Muscle of arm (tissue), 12 donors: ENCODE measurements around the gene HSH2D. TPM values are rescaled to one million over a fixed set of nuclear protein-coding genes. Genes with fewer than 3 reads are reported as not detected.

Experiments used
- polyA plus RNA-seq, 12 donors: library from polyadenylated mRNA; unstranded; fragments of 120-200 nt; gene quantifications; one replicate each; pipeline ENCODE4 v1.2.1, GENCODE V29; 2013; ENCODE audit not compliant: insufficient read length in 12 of 12

The HSH2D gene
- polyA plus RNA-seq, 12 donors = 0.13 to 2.4 (median 0.37) TPM; not detected in 2

Other genes with a start within 250 kb of the HSH2D start
- under 1 TPM in 1 of 12 donors, not detected in 11; 0.26 TPM for gene CYP4F2, start 245.6 kb upstream of the HSH2D start, polyA plus RNA-seq
- under 1 TPM in 2 of 12 donors, not detected in 10; 0.15 to 0.33 TPM for gene CYP4F11, start 209.2 kb upstream of the HSH2D start, polyA plus RNA-seq
- gene OR10H4, start 194.7 kb upstream of the HSH2D start, polyA plus RNA-seq = not detected
- 100 to 1,000 TPM; 168 to 459 (median 216) TPM for gene TPM4, start 67.2 kb upstream of the HSH2D start, polyA plus RNA-seq
- gene RAB8A, start 31.8 kb upstream of the HSH2D start, polyA plus RNA-seq = 10 to 100 TPM in 11 of 12 donors, not detected in 1; 18.9 to 90.2 (median 34.4) TPM
- not detected for gene CIB3, start 29.8 kb downstream of the HSH2D start, polyA plus RNA-seq
- 10 to 100 TPM in 11 of 12 donors, not detected in 1; 58.2 to 81.6 (median 63.1) TPM for gene FAM32A, start 41.7 kb downstream of the HSH2D start, polyA plus RNA-seq
- gene AP1M1, start 54.2 kb downstream of the HSH2D start, polyA plus RNA-seq = 10 to 100 TPM in 11 of 12 donors, not detected in 1; 33.0 to 94.9 (median 41.2) TPM
- gene KLF2, start 181.1 kb downstream of the HSH2D start, polyA plus RNA-seq = 100 to 1,000 TPM in 2 of 12 donors, 10 to 100 TPM in 9, not detected in 1; 22.7 to 125 (median 49.4) TPM